Bone marrow (tissue), 2 donors: ENCODE data around the gene IKBKE.

ENCODE experiments used
- DNase-seq, 2 donors: peaks; one replicate each; lab custom pipeline; 2025; lab: John Stamatoyannopoulos, UW

Gene IKBKE

GRCh38 chr1:206512851-206513180, 42.5 kb downstream of the IKBKE start:
- DNase-seq = no peak

DNA sequence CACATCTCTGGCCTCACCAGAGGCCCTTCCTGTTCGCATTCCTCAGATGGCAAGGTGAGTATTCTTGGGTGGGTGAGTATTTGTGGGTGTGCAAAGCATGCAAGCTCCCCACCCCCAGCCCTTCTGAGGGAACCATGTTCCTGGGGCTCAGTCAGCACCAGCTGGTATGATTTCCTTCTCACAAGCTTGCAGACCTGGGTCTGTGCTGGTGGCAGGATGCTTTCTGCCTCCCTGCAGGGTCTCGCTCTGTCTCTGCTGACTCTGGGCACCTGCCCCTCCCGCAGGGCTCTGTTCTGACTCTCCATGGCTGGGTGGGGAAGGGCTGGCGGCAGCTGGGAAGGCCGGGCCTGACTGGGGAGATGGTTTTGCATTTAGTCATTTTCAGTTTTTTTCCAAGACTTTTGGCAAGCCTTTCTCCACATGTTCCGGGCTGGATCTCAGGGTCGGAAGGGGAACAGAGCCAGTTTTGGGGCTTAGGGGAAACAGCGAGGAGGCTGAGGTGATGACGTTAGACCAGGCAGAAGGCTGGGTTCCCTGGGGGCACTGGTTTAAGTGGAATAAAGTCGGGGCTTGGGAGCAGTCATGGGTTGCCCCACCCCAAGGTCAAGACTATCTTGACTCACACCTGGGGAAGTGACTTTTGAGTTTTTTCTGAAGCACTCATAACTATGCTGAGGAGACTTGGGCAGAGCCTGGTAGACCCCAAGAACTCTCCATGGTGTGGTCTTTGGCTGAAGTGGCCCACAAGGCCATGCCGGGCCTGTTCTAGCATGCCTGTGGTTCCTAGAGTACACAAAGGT, 43.2 kb downstream of the IKBKE start:
- no peak for DNase-seq

DNA sequence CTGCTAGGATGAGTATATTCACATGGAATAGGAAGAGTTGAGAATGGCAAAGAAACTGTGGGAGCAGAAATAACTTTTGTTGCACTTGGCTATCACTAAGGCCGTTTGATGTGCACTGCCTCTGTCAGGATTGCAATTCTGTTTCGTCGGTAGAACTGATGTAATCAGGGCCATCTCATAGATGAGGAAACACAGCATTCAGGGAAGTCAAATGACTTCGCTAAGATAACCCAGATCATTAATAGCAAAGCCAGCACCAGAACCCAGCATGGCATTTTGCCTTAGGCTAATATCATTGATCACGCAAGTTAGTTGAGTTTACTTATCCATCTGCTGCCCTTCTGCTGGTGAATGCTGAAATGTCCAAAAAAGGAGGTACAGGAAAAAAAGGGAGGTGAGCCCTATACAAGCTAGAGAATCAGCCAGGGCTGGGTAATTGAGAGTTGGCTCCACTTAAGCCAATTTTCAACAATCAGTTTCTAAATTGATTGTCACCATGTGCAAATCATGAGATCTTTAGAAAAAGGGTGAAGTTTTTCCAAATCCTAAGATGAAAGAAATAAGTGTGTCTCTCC, 44.6 kb downstream of the IKBKE start:
- DNase-seq = no peak

DNA sequence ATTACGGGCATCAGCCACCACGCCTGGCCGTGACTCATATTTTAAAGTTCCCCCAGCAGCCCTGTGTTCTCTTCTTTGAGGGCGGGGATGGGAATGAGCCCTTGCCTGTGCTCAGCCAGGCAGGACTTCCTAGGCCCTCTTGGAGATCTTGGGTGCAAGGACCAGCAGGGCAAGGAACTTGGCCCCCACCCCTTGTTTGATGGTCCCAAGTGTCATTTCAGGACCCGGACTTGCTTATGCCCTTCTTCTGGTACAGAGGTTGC, 46.4 kb downstream of the IKBKE start:
- no peak for DNase-seq

DNA sequence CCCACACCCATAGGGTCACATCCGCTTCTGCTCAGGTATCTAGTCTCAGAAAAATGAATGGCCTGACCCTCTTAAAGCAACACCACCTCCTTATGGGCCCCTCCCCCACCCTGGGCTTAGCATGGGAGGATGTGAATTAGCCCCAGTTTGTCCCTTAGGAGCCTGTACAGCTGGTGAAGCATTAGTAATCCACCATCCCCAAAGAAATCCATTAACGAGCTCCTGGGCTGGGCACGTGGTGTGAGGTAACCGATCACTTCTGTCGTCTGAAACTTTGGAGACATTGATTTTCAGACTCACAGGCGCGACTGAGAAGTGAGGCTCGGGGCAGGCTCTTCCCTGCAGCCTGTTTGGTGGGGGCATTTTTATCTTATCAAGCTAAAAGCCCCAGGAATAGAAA, 47.5 kb downstream of the IKBKE start:
- no peak for DNase-seq

GRCh38 chr1:206518206-206518605, 47.9 kb downstream of the IKBKE start:
- no peak for DNase-seq

DNA sequence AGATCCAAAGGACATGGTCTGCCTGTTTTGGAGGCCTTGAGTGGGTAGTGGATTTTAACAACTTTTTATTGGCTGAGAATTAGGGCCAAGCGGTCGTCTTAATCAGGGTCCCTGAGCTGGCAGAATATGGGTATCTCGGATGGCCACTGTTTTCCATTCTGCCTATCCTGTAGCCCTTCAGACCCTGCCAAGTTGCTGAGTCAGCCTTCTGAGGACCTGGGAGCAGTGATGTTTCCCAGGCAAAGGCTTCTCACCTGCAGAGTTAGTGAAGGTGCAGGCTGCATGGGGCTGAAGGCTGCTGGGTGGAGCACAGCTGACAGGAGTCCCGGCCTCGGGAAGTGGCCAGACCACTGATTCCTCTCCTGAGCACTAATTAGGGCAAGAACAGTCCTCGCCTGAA, 48.5 kb downstream of the IKBKE start:
- DNase-seq = no peak

GRCh38 chr1:206521127-206521526, 50.9 kb downstream of the IKBKE start:
- DNase-seq = no peak

- no peak for DNase-seq
These were observed 51.6 kb downstream of the IKBKE start for GRCh38 chr1:206521694-206522402.

- no peak for DNase-seq
These were observed 54.6 kb downstream of the IKBKE start for GRCh38 chr1:206524739-206525364.

GRCh38 chr1:206526064-206526911, 56.0 kb downstream of the IKBKE start:
- no peak for DNase-seq

- no peak for DNase-seq
These were observed 59.1 kb downstream of the IKBKE start for GRCh38 chr1:206529425-206529824.

DNA sequence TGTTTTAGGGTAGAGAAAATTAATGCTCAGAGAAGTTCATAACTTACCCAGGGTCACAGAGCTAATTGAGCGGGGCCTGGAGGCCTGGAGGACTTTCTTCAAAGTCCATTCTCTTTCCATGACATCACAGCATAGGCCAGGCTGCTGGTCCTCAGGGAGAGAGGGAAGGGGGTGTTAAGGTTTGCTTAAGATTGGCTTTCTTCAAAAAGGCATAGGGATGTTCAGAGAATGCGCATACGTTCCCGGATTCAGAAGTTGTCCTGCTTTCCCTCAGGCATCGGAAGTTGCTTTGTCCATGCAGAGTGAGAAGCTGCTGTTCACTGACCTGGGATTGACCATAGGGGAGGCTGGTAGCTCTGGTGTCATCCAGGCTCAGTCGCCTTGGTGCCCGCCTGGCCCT, 62.1 kb downstream of the IKBKE start:
- no peak for DNase-seq

DNA sequence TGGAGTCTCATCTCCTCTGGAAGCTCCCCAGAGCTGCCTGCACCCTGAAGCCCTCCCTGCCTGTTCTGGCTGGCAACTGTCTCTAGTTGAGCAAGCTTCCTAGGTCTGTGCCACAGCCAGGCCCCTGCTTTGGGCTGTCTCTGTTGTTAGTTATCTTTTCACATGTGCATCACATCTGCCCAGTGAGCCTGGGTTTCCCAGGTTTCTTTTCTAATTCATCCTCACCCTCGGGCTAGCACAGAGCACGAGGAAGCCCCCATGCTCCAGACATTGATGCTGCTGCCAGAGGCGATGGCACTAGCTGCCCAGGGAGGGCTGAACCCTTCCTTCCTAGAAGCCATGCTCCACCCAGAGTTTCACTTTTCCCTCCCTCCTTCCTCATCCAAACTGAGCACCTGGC, 64.3 kb downstream of the IKBKE start:
- DNase-seq = no peak

GRCh38 chr1:206535853-206536188, 65.5 kb downstream of the IKBKE start:
- DNase-seq = no peak

- no peak for DNase-seq
These were observed 66.9 kb downstream of the IKBKE start for GRCh38 chr1:206537141-206537540.

GRCh38 chr1:206538086-206538770, 68.0 kb downstream of the IKBKE start:
- DNase-seq = no peak

DNA sequence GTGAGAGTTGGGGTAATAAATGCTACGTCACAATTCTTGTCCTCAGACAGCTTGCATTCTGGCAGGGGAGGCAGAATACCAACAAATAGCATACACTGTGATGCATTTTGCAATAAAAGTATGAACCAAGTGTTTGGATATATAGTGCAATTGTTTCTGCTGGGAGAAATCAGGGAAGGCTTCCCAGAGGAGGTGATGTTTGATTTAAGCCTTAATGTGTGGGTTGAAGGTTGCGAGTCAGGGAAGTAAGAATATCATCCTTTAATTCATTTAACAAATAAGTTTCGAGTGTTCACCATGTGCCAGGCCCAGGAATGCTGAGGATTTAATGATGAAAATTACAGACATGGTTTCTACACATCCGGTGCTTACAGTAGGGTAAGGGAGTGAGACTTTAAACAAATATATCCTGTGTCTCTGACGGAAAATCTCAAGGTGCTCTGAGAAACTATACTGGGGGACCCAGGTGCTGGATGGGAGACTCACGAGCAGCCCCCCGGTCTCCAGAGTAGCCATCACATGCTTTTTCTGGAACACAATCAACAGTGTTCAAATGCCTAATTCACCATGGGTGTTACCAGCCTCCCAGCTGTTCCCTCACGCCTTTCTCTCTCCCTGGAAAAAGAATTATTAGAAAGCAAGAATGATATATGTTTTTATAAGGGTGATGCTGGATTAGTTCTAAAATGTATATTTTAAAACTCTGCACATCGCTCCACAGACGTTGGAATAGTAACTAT, 68.8 kb downstream of the IKBKE start:
- no peak for DNase-seq

DNA sequence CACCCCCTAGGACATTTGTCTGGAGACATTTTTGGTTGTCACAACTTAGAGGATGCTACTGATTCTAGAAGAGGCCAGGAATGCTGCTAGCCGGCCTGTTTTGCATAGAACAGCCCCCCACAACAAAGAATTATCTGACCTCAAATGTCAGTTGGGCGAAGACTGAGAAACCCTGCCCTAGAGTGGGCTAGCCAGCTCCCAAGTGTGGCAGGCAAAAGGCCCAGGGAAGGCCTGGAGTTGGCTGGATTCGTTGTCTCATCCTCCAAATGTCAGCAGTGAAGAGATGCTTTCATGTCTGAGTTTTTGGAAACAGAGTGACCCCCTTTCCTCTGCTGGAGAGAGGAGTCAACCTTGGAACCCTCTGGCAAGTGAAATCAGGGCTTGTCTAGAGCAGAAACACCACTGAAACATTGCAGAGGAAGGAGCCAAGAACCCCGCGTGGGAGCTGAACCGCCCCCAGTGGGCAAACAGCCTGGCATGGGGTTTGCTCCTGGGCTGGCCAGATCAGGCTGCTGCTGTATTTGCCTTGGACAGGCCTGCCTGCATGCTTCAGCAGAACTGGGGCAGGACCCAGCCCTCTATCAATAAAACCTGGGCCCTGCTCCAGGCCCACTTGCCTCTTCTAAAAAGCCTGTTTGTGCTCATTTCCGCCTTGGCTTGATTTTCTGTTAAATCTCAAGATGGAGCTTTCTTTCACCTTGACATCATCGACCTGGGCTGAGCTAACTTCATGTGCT, 69.9 kb downstream of the IKBKE start:
- no peak for DNase-seq

DNA sequence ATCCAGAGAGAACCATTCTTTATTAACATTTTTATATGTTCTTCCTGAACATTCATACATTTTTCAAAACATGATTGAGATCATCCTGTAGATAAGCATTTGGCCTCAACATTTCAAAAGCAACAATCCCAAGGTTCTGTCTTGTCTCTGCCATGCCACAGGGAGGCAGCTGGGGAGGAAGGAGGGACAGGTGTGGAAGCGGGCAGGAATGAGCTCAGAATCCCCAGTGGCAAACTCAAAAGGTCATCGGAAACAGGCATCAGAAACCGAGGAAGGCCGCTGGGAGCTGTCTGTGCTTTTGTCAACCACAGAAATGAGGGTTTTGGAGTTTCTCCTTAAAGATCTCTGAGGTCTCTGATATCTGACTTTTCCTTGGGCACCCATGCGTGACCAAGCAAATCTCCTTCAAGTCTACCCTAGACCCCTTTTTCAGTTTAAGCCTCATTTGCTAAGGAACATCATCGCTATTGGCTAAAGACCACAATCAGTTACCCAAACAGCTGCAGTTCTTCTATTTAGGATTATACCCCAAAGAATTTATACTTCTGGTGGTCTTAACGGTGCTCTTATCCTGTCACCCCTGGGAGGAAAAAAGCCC, 71.1 kb downstream of the IKBKE start:
- DNase-seq = no peak
